Neural progenitor cell (in vitro differentiated cells): ENCODE measurements around the gene DOCK6.

Source experiments
- EZH2 ChIP-seq: fragments of 200-600 bp; sonication (generic); IDR thresholded peaks from 2 replicates; pipeline ENCODE4 v1.6.1; 2017; ENCODE audit warnings: antibody characterized with exemption, mild to moderate bottlenecking, moderate library complexity
- TF ChIP-seq, protein P1 (sequence below): fragments of 200-600 bp; sonication (generic); IDR thresholded peaks from 2 replicates; pipeline ENCODE4 v1.5.1; 2017; ENCODE audit warnings: antibody characterized with exemption, mild to moderate bottlenecking

DNA sequence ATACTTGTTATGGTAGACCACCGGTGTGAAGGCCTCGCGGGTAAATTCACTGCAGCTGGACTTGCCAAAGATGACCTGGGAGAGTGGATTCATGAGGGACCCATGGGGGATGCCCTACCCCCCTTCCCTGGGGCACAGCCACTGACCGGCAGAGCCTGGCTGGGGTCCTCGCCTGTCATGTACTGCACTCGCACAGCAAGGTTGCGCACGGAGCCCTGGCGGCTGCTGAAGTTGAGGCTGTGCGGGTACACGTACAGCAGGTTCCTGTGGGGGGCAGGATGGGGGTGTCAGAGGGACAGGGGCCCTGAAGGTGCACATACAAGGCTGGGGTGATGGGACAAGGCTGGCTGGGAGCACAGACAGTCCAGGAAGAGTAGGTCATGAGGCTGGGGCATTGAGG, 24.3 kb downstream of the DOCK6 start:
- TF ChIP-seq, protein P1, sequence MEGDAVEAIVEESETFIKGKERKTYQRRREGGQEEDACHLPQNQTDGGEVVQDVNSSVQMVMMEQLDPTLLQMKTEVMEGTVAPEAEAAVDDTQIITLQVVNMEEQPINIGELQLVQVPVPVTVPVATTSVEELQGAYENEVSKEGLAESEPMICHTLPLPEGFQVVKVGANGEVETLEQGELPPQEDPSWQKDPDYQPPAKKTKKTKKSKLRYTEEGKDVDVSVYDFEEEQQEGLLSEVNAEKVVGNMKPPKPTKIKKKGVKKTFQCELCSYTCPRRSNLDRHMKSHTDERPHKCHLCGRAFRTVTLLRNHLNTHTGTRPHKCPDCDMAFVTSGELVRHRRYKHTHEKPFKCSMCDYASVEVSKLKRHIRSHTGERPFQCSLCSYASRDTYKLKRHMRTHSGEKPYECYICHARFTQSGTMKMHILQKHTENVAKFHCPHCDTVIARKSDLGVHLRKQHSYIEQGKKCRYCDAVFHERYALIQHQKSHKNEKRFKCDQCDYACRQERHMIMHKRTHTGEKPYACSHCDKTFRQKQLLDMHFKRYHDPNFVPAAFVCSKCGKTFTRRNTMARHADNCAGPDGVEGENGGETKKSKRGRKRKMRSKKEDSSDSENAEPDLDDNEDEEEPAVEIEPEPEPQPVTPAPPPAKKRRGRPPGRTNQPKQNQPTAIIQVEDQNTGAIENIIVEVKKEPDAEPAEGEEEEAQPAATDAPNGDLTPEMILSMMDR: no peak
- TF ChIP-seq EZH2: no peak
